HG03135 (cell line): ENCODE results near the gene RARS1.
"Not testable (repeated sequence)": the region's sequence is repeated elsewhere in the genome, so short reads cannot be mapped to it uniquely, and the experiment has no call there.

Experiments
- ATAC-seq: cut with Tn5 transposase; IDR thresholded peaks from one replicate; pipeline ENCODE4 v1.9.1; 2021; ENCODE audit warnings: mild to moderate bottlenecking, moderate library complexity; ENCODE audit not compliant: unreplicated experiment

RARS1 gene

GRCh38 chr5:168480601-168481000 lies 5.7 kb upstream of the RARS1 start:
- no peak for ATAC-seq

DNA sequence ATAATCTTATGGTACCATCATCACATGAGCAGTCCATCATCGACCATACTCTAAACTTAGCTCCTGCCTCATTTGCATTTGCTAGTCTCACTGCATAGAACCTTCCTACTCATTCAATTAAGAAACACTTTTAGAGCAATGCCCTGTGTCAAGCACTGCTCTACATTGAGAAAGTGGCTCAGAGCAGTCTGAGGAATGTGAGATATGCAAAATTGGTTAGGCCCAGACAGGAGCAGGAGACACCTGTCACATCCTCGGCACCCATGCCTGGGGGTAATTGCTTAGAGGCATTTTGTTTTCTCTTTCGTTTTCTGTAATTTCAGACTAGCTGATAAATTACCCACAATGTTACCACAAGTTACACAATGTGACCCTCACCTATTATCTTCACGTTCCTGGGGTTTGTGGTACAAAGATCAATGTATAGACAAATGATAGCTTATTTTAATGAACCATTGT lies 4.9 kb upstream of the RARS1 start:
- ATAC-seq: peak; percentile 99

- ATAC-seq: no peak
Observed at GRCh38 chr5:168482361-168482760, 3.9 kb upstream of the RARS1 start.

GRCh38 chr5:168489059-168489458 lies 2.8 kb downstream of the RARS1 start:
- ATAC-seq: no peak

- no peak for ATAC-seq
Observed at GRCh38 chr5:168494057-168494555, 7.8 kb downstream of the RARS1 start.

- ATAC-seq: no peak
Observed at GRCh38 chr5:168502563-168503237, 16.4 kb downstream of the RARS1 start.

DNA sequence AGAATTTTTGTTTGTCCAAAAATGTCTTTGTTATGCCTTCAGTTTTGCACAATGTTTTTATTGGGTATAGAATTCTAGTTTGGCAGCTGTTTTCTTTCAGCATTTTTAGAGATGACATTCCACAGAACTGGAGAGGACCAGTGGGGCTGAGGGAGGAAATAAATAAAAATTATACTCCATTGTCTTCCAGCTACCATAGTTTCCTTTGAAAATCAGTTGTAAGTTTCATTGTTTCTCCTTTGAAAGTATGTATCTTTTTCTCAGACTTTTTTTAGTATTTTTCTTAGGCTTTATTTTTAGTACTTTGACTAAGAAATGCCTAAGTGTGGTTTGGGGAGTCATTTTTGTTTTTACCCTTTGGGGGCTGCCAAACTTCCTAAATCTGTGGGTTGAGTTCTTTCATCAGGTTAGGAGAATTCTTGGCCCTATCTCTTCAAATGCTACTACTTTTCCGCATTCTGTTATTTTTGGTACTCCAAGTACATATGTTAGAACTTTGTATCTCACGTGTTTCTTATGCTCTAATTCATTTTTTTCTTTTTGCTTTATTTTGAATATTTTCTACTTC lies 27.7 kb downstream of the RARS1 start:
- ATAC-seq: no peak

DNA sequence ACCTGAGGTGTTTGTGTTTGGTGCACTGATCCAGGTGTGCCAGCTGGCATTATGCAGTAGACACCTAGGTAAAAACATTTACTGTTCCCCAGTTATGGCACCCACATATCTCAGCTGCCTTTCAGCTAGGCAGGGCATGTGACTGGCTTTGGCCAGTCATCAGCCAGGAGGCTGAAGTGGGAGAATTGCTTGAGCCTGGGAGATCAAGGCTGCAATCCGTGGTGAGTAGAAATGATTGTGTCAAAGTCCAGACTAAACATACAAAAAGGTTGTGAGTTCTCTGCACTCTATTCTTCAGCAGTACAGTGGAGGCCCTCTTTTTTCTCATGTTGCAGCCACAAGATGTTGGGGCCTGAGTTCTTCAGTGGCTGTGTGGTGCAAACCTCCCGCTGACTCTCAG lies 39.6 kb downstream of the RARS1 start:
- ATAC-seq: no peak

- ATAC-seq: no peak
Observed at GRCh38 chr5:168527756-168528295, 41.6 kb downstream of the RARS1 start.

DNA sequence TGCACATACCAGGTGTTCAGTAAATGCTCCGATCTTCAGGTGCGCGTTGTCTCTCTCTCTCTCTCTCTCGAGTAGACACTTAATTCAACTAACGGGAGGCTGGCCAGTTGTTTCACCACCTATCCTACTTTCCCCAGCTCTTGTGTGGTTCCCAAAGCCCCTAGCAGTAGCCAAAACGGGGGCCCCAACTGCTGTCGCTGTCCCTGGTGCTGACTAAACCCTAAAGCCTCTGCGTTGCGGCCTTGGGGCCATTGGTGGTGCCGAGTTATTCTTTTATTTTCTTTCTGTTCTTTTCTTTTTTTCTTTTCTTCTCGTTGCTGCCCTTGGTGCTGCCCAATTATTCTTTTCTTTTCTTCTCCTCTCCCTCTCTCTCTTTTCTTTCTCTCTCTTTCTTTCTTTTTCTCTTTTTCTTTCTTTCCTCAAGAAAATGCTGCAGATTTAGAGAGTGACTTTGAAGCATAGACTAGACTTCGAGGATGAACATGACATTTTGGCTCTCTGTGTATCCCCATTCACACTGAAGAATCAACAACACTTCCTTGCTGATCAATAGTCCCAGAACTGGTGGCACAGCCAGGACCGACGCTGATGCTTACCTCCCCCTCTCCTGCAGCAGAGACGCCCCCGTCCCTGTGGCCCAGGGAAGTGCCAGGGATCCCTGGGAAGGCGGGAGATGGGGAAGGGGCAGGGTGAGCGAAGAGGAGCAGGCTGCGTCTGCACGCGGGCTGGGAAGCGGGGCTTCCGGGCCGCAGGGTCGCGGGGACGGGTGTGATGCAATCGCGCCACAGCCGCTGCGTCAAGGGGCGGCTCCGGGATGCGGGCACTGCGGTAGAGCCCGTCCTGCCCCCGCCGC lies 42.5 kb downstream of the RARS1 start, which contains the start of gene FBLL1:
FBLL1 (plus strand) TSS at position 785 of the 853 bp plus-strand sequence. CDS start 200 bp downstream, outside the sequence.
- no peak for ATAC-seq

- no peak for ATAC-seq
Observed at GRCh38 chr5:168529374-168530234, 43.3 kb downstream of the RARS1 start.

GRCh38 chr5:168530621-168531150 lies 44.4 kb downstream of the RARS1 start:
- ATAC-seq: no peak

DNA sequence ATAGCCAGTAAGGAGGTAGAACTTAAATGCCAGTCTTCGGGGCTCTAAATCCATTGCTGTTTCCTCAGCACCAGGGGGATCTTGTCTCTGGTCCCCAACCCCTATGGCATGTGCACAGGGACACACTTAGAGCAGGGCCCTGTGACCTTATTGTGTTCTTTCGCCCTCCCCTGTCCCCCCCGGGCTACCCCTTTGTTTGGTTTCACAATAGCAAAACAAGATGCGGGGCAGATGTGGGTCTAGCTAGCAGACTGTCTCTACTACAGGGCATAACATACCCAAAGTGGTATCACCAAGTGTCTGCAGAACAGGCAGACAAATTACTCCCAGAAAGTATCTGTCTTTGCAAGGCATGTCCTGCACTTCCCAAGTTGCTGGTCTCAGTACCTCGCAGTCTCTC lies 44.9 kb downstream of the RARS1 start:
- no peak for ATAC-seq

GRCh38 chr5:168531987-168532864 lies 46.0 kb downstream of the RARS1 start:
- no peak for ATAC-seq

DNA sequence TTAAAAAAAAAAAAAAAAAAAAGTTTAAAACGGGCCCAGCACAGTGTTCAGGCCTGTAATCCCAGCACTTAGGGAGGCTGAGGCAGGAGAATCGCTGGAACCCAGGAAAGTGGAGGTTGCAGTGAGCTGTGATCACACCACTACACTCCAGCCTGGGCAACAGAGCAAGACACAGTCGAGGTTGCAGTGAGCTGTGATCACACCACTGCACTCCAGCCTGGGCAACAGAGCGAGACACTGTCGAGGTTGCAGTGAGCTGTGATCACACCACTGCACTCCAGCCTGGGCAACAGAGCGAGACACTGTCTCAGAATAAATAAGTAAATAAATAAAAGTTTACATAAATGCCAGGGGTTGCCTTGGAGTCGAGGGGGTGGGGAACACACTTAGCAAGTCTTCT lies 48.1 kb downstream of the RARS1 start:
- not testable (repeated sequence) for ATAC-seq

GRCh38 chr5:168537176-168537575 lies 50.9 kb downstream of the RARS1 start:
- no peak for ATAC-seq

GRCh38 chr5:168549554-168549953 lies 63.3 kb downstream of the RARS1 start:
- ATAC-seq: no peak

GRCh38 chr5:168550656-168551055 lies 64.4 kb downstream of the RARS1 start:
- no peak for ATAC-seq

DNA sequence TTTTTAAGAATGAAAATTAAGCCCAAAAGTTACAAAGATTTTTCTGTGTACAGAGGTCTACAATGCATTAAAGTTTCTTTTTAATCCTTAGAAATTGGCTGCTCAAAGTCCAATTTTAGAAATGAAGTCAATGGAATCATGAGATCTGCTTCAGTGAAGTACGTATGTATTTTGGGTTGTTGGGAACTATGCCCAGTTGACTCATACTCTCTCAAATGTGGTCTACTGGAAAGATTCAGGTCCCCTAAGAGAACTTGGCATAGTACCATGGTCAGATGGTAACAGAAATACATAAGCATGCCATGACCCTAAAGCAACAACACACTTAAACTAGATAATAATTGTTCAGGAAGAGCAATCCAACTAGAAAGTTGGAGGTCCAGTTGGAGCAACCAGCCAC lies 65.9 kb downstream of the RARS1 start:
- ATAC-seq: no peak
